NB4 (cell line): Measurements from ENCODE around the gene LRRC74A.

Experiments
- POLR2A ChIP-seq: IDR thresholded peaks from 2 replicates; pipeline ENCODE4 v1.6.1; 2011; ENCODE audit warnings: mild to moderate bottlenecking; ENCODE audit not compliant: insufficient read length; ENCODE audit errors: extremely low read depth
- TF ChIP-seq, protein P1 (sequence below): IDR thresholded peaks from one replicate; pipeline ENCODE4 v1.5.1; 2012; ENCODE audit warnings: low read depth, low read length

DNA sequence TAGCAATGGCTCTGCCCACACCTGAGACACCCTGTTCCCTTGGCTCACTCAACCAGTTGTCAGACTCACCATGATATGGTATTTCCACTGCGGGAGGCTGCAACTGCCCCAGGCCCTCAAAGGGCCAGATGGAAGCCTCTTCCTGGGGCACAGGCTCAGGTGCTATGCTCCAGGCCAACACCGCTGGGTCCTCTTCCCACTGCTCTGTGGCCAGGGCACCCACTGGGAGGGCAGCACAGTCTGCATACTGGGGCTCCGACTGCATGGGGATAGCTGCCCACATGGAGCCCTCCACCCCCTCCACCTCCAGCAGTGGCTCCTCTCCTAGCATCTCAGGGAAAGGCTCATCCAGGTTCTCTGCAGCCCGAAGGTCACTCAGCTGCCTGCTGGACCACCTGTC is 17.2 kb upstream of the LRRC74A start:
- TF ChIP-seq, protein P1, sequence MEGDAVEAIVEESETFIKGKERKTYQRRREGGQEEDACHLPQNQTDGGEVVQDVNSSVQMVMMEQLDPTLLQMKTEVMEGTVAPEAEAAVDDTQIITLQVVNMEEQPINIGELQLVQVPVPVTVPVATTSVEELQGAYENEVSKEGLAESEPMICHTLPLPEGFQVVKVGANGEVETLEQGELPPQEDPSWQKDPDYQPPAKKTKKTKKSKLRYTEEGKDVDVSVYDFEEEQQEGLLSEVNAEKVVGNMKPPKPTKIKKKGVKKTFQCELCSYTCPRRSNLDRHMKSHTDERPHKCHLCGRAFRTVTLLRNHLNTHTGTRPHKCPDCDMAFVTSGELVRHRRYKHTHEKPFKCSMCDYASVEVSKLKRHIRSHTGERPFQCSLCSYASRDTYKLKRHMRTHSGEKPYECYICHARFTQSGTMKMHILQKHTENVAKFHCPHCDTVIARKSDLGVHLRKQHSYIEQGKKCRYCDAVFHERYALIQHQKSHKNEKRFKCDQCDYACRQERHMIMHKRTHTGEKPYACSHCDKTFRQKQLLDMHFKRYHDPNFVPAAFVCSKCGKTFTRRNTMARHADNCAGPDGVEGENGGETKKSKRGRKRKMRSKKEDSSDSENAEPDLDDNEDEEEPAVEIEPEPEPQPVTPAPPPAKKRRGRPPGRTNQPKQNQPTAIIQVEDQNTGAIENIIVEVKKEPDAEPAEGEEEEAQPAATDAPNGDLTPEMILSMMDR = no peak
- no peak for TF ChIP-seq POLR2A
